SK-N-SH treated with all-trans-retinoic acid at 6 μM for 48 hours (cell line): ENCODE data around the gene TBC1D13.

Experiments
- ATAC-seq: fragments of 200-7000 bp; cut with Tn5 transposase; 3 replicates; pipeline ENCODE4 v1.9.1; 2020; ENCODE audit warnings: mild to moderate bottlenecking, moderate library complexity
- CSDC2 ChIP-seq: fragments of 250-450 bp; sonication (Bioruptor Pico); IDR thresholded peaks from 2 replicates; pipeline ENCODE4 v1.5.0; 2020; ENCODE audit warnings: mild to moderate bottlenecking, moderate library complexity
- GLIS3 ChIP-seq: fragments of 250-450 bp; sonication (Bioruptor Pico); IDR thresholded peaks from 2 replicates; pipeline ENCODE4 v1.5.0; 2020; ENCODE audit warnings: mild to moderate bottlenecking, moderate library complexity
- ISL1 ChIP-seq: fragments of 250-450 bp; sonication (Bioruptor Pico); IDR thresholded peaks from 2 replicates; pipeline ENCODE4 v2.1.2; 2022; ENCODE audit warnings: mild to moderate bottlenecking, moderate library complexity
- PPARA ChIP-seq: fragments of 250-450 bp; sonication (Bioruptor Pico); IDR thresholded peaks from 2 replicates; pipeline ENCODE4 v1.5.0; 2020; ENCODE audit warnings: mild to moderate bottlenecking, borderline replicate concordance
- RARB ChIP-seq: fragments of 250-450 bp; sonication (Bioruptor Pico); IDR thresholded peaks from 2 replicates; pipeline ENCODE4 v1.8.0; 2021; ENCODE audit warnings: mild to moderate bottlenecking, moderate library complexity
- SNAI2 ChIP-seq: fragments of 250-450 bp; sonication (Bioruptor Pico); IDR thresholded peaks from 2 replicates; pipeline ENCODE4 v1.5.0; 2020; ENCODE audit warnings: mild to moderate bottlenecking, moderate library complexity
- TCF4 ChIP-seq: fragments of 250-450 bp; sonication (Bioruptor Pico); IDR thresholded peaks from 2 replicates; pipeline ENCODE4 v1.8.0; 2021; ENCODE audit warnings: mild to moderate bottlenecking, moderate library complexity, borderline replicate concordance
- TOX ChIP-seq: fragments of 250-450 bp; sonication (Bioruptor Pico); IDR thresholded peaks from 2 replicates; pipeline ENCODE4 v1.8.0; 2021; ENCODE audit warnings: mild to moderate bottlenecking, moderate library complexity, borderline replicate concordance
- ZC3H10 ChIP-seq: fragments of 250-450 bp; sonication (Bioruptor Pico); IDR thresholded peaks from 2 replicates; pipeline ENCODE4 v1.5.1; 2021; ENCODE audit warnings: mild to moderate bottlenecking, moderate library complexity
- ZFP3 ChIP-seq: fragments of 250-450 bp; sonication (Bioruptor Pico); IDR thresholded peaks from 2 replicates; pipeline ENCODE4 v1.5.0; 2020; ENCODE audit warnings: mild to moderate bottlenecking, moderate library complexity
- ZFP30 ChIP-seq: fragments of 450-650 bp; formaldehyde crosslinking; IDR thresholded peaks from 2 replicates; pipeline ENCODE4 v1.5.0; 2022; ENCODE audit warnings: mild to moderate bottlenecking, moderate library complexity
- ZNF565 ChIP-seq: fragments of 450-650 bp; formaldehyde crosslinking; conservative IDR thresholded peaks from 2 replicates; pipeline ENCODE4 v1.5.0; 2020; ENCODE audit warnings: low read depth, mild to moderate bottlenecking, moderate library complexity
- ZNF70 ChIP-seq: fragments of 450-650 bp; formaldehyde crosslinking; IDR thresholded peaks from 2 replicates; pipeline ENCODE4 v1.5.0; 2020; ENCODE audit warnings: mild to moderate bottlenecking, moderate library complexity
- ZNF8 ChIP-seq: fragments of 450-650 bp; formaldehyde crosslinking; IDR thresholded peaks from 2 replicates; pipeline ENCODE4 v1.5.0; 2020; ENCODE audit warnings: mild to moderate bottlenecking, moderate library complexity
- TF ChIP-seq, protein P1 (sequence below): fragments of 250-450 bp; sonication (Bioruptor Pico); IDR thresholded peaks from 2 replicates; pipeline ENCODE4 v1.5.0; 2020; ENCODE audit warnings: mild to moderate bottlenecking, moderate library complexity
- TF ChIP-seq, protein P2 (sequence below): fragments of 250-450 bp; sonication (Bioruptor Pico); IDR thresholded peaks from 2 replicates; pipeline ENCODE4 v1.8.0; 2020; ENCODE audit warnings: mild to moderate bottlenecking, moderate library complexity, borderline replicate concordance
- TF ChIP-seq, protein P3 (sequence below): fragments of 250-450 bp; sonication (Bioruptor Pico); IDR thresholded peaks from 2 replicates; pipeline ENCODE4 v1.5.1; 2020; ENCODE audit warnings: low read depth, mild to moderate bottlenecking, moderate library complexity
- TF ChIP-seq, protein P4 (sequence below): fragments of 250-450 bp; sonication (Bioruptor Pico); IDR thresholded peaks from 2 replicates; pipeline ENCODE4 v1.5.1; 2021; ENCODE audit warnings: mild to moderate bottlenecking, moderate library complexity
- TF ChIP-seq, protein P5 (sequence below): fragments of 250-450 bp; sonication (Bioruptor Pico); IDR thresholded peaks from 2 replicates; pipeline ENCODE4 v1.8.0; 2021; ENCODE audit warnings: low read depth, mild to moderate bottlenecking, moderate library complexity, borderline replicate concordance

TBC1D13 gene

DNA sequence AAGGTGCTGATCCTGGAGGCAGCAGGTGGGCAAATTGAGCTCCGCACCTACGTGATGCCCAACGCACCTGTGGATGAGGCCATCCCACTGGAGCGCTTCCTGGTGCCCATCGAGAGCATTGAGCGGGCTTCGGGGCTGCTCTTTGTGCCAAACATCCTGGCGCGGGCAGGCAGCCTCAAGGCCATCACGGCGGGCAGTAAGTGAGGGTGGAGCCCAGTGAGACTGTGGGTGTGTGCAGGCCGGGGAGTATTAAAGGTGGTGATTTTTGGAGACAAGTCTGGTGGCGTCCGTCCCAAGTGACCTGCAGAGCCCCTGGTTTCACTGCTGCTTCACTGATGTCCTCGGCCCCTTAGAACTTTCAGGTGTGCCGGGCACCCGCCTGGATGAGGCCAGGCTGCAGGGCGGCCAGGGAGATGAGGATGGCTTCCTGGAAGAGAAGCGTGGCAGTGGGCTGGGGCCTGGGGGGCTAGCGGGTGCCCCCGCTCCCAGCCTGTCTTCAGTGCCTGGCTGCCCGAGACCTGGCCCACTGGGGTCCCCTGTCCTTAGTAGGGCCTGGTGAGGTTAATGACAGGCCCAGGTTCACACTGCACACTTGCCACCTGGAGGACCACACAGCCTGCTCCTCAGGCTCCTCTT lies 35.5 kb downstream of the TBC1D13 start:
- no peak for ATAC-seq
- TF ChIP-seq, protein P1, sequence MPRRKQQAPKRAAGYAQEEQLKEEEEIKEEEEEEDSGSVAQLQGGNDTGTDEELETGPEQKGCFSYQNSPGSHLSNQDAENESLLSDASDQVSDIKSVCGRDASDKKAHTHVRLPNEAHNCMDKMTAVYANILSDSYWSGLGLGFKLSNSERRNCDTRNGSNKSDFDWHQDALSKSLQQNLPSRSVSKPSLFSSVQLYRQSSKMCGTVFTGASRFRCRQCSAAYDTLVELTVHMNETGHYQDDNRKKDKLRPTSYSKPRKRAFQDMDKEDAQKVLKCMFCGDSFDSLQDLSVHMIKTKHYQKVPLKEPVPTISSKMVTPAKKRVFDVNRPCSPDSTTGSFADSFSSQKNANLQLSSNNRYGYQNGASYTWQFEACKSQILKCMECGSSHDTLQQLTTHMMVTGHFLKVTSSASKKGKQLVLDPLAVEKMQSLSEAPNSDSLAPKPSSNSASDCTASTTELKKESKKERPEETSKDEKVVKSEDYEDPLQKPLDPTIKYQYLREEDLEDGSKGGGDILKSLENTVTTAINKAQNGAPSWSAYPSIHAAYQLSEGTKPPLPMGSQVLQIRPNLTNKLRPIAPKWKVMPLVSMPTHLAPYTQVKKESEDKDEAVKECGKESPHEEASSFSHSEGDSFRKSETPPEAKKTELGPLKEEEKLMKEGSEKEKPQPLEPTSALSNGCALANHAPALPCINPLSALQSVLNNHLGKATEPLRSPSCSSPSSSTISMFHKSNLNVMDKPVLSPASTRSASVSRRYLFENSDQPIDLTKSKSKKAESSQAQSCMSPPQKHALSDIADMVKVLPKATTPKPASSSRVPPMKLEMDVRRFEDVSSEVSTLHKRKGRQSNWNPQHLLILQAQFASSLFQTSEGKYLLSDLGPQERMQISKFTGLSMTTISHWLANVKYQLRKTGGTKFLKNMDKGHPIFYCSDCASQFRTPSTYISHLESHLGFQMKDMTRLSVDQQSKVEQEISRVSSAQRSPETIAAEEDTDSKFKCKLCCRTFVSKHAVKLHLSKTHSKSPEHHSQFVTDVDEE (CRISPR knock-in tag) = no peak
- TF ChIP-seq PPARA (no peak), ISL1 (CRISPR knock-in tag) (no peak), ZNF565 (CRISPR knock-in tag) (no peak)
- TF ChIP-seq, all 23 proteins: peak for 0

DNA sequence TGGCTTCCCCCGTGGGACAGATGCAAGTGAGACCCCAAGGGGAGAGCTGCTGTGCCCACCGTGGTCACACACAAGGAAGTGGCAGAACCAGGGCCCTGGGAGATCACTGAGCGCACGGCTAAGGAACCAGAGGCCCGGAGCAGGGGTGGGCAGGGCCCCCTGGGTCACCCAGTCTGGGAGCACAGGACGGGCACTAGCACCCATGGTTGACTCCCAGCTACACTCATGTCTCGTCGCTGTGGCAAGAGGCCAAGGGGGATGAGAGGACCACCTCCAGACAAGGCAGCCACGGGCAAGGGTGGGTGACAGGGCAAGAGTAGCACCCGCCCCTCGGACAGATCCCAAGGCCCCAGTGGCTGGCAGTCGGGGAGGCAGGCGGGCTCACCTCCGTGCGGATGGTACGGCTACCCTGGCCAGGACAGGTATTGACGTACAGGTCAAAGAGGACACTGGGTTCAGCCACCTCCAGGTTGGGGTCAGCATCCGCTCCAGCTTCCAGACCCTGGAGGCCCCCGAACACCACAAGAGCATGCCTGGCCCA lies 36.4 kb downstream of the TBC1D13 start:
- no peak for ATAC-seq
- TF ChIP-seq, protein P1 (CRISPR knock-in tag) = no peak
- no peak for TF ChIP-seq SNAI2 (CRISPR knock-in tag)
- TF ChIP-seq, protein P2, sequence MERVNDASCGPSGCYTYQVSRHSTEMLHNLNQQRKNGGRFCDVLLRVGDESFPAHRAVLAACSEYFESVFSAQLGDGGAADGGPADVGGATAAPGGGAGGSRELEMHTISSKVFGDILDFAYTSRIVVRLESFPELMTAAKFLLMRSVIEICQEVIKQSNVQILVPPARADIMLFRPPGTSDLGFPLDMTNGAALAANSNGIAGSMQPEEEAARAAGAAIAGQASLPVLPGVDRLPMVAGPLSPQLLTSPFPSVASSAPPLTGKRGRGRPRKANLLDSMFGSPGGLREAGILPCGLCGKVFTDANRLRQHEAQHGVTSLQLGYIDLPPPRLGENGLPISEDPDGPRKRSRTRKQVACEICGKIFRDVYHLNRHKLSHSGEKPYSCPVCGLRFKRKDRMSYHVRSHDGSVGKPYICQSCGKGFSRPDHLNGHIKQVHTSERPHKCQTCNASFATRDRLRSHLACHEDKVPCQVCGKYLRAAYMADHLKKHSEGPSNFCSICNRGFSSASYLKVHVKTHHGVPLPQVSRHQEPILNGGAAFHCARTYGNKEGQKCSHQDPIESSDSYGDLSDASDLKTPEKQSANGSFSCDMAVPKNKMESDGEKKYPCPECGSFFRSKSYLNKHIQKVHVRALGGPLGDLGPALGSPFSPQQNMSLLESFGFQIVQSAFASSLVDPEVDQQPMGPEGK (CRISPR knock-in tag) = no peak
- TF ChIP-seq TOX (CRISPR knock-in tag) = no peak
- no peak for TF ChIP-seq ZFP30
- no peak for TF ChIP-seq ZNF565 (CRISPR knock-in tag)
- no peak for TF ChIP-seq ZNF8 (CRISPR knock-in tag)
- TF ChIP-seq ZNF70 (CRISPR knock-in tag) = no peak
- TF ChIP-seq ZC3H10 (CRISPR knock-in tag) = no peak
- TF ChIP-seq, protein P3, sequence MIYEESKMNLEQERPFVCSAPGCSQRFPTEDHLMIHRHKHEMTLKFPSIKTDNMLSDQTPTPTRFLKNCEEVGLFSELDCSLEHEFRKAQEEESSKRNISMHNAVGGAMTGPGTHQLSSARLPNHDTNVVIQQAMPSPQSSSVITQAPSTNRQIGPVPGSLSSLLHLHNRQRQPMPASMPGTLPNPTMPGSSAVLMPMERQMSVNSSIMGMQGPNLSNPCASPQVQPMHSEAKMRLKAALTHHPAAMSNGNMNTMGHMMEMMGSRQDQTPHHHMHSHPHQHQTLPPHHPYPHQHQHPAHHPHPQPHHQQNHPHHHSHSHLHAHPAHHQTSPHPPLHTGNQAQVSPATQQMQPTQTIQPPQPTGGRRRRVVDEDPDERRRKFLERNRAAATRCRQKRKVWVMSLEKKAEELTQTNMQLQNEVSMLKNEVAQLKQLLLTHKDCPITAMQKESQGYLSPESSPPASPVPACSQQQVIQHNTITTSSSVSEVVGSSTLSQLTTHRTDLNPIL (CRISPR knock-in tag) = no peak
- TF ChIP-seq RARB (CRISPR knock-in tag) = no peak
- TF ChIP-seq GLIS3 (CRISPR knock-in tag) = no peak
- no peak for TF ChIP-seq ZFP3 (CRISPR knock-in tag)

DNA sequence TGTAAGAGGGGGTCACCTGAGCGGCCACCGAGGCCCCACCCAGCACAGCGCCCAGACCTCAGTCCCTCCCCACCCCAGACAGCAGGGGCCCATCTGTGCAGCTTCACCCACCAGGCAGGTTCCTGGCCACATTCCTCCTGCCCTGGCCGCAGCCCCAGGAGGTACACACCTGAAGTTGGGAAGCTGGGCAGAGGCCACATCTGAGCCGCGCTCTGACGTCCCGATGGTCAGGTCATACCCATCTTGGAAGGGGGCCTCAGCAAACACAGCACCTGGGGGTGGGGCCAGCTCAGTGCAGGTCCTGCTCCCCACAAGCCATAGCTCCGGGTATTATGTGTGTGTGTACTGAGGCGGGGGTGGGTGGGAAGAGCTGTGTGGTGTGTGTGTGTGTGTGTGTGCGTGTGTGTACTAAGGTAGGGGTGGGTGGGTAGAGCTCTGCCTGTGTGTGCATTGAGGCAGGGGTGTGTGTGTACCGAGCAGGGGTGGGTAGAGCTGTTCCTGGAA lies 36.9 kb downstream of the TBC1D13 start:
- ATAC-seq = no peak
- TF ChIP-seq, protein P4, sequence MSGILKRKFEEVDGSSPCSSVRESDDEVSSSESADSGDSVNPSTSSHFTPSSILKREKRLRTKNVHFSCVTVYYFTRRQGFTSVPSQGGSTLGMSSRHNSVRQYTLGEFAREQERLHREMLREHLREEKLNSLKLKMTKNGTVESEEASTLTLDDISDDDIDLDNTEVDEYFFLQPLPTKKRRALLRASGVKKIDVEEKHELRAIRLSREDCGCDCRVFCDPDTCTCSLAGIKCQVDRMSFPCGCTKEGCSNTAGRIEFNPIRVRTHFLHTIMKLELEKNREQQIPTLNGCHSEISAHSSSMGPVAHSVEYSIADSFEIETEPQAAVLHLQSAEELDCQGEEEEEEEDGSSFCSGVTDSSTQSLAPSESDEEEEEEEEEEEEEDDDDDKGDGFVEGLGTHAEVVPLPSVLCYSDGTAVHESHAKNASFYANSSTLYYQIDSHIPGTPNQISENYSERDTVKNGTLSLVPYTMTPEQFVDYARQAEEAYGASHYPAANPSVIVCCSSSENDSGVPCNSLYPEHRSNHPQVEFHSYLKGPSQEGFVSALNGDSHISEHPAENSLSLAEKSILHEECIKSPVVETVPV (CRISPR knock-in tag) = no peak
- TF ChIP-seq, protein P2 (CRISPR knock-in tag) = no peak
- TF ChIP-seq ZNF70 (CRISPR knock-in tag) = no peak
- TF ChIP-seq ISL1 (CRISPR knock-in tag) = no peak
- TF ChIP-seq CSDC2 = no peak
- no peak for TF ChIP-seq TCF4 (CRISPR knock-in tag)
- TF ChIP-seq, protein P5, sequence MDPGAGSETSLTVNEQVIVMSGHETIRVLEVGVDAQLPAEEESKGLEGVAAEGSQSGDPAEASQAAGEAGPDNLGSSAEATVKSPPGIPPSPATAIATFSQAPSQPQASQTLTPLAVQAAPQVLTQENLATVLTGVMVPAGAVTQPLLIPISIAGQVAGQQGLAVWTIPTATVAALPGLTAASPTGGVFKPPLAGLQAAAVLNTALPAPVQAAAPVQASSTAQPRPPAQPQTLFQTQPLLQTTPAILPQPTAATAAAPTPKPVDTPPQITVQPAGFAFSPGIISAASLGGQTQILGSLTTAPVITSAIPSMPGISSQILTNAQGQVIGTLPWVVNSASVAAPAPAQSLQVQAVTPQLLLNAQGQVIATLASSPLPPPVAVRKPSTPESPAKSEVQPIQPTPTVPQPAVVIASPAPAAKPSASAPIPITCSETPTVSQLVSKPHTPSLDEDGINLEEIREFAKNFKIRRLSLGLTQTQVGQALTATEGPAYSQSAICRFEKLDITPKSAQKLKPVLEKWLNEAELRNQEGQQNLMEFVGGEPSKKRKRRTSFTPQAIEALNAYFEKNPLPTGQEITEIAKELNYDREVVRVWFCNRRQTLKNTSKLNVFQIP = no peak
- TF ChIP-seq, protein P3 (CRISPR knock-in tag) = no peak
